Activated CD4-positive, alpha-beta T cell treated with anti-CD3 and anti-CD28 coated beads, Interleukin-2, amount 10 ng/mL, durations not matched to agents 7 days and 5 days (primary cell): ENCODE data around the gene SPNS2. TPM values are rescaled to one million over a fixed set of nuclear protein-coding genes. Genes with fewer than 3 reads are reported as not detected.
A peak's percentile ranks its signal among the peaks of the same experiment; 100 is the strongest.

ENCODE experiments used
- CTCF ChIA-PET: fragments of 350-600 bp; sonication (Branson Sonifier 250); formaldehyde crosslinking; loops from one replicate; lab custom pipeline; 2021; ENCODE audit warnings: antibody characterized with exemption; lab: Charles Lee
- POLR2A ChIA-PET: fragments of 350-600 bp; sonication (Branson Sonifier 250); formaldehyde crosslinking; loops from one replicate; lab custom pipeline; 2021; ENCODE audit warnings: antibody characterized with exemption; lab: Charles Lee
- DNase-seq: peaks from one replicate; pipeline ENCODE4 v3.0.0-alpha.2; 2020
- H3K27ac Mint-ChIP-seq: one replicate; pipeline ENCODE4 v1.8.0; 2021; ENCODE audit warnings: mild to moderate bottlenecking, moderate library complexity, mixed read lengths
- H3K27me3 Mint-ChIP-seq: one replicate; pipeline ENCODE4 v1.8.0; 2021; ENCODE audit warnings: mixed read lengths
- H3K36me3 Mint-ChIP-seq: one replicate; pipeline ENCODE4 v1.8.0; 2021; ENCODE audit warnings: low read depth, mixed read lengths
- H3K4me1 Mint-ChIP-seq: one replicate; pipeline ENCODE4 v1.8.0; 2021; ENCODE audit warnings: mixed read lengths
- H3K4me3 Mint-ChIP-seq: one replicate; pipeline ENCODE4 v1.8.0; 2021; ENCODE audit warnings: mild to moderate bottlenecking, moderate library complexity, mixed read lengths
- H3K9me3 Mint-ChIP-seq: one replicate; pipeline ENCODE4 v1.8.0; 2021; ENCODE audit warnings: mixed read lengths
- total RNA-seq, 2 experiments: library from RNA; stranded (reverse); gene quantifications; one replicate each; pipeline ENCODE4 v1.2.3, GENCODE V29; 2021

The SPNS2 gene
- total RNA-seq, 2 experiments from 2014 or later: 0.25 to 0.29 TPM

GRCh38 chr17:4475001-4475400, 23.7 kb upstream of the SPNS2 start:
- Mint-ChIP-seq H3K27me3 (peaks cover 3% of the 10 kb centered on the region), H3K36me3 (no peaks in the 10 kb centered on the region), H3K4me1 (peaks cover 6% of the 10 kb centered on the region), H3K27ac (no peak overlapping the region), H3K9me3 (no peaks in the 10 kb centered on the region), H3K4me3 (no peak overlapping the region)
- no peak for DNase-seq
- CTCF ChIA-PET: no interaction called here
- POLR2A ChIA-PET: no interaction called here

GRCh38 chr17:4475463-4475862, 23.2 kb upstream of the SPNS2 start:
- Mint-ChIP-seq H3K27ac (no peak overlapping the region), H3K4me1 (peaks cover 8% of the 10 kb centered on the region), H3K4me3 (no peak overlapping the region), H3K36me3 (no peaks in the 10 kb centered on the region), H3K9me3 (no peaks in the 10 kb centered on the region), H3K27me3 (peaks cover 3% of the 10 kb centered on the region)
- CTCF ChIA-PET: no interaction called here
- POLR2A ChIA-PET: no interaction called here
- DNase-seq: no peak

DNA sequence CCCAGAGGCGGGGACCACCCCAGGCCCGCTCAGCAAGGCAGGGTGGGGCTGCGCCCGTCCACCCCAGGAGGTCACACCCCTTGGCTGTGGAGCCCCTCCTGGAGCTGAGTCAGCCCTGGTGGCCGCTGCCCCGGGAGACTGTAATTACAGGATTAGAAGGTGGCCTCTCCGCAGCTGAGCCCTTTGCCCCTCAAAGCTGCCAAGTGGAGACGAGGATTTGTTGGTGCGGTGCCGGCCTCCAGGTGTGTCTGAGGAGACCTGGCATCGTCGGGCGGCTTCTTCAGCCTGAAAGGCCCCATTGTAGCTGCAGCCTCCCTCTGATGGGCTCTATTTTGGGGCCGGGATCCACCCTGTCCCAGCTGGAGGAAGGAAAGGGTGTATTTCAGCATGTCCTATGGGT, 22.7 kb upstream of the SPNS2 start:
- Mint-ChIP-seq H3K9me3 (no peaks in the 10 kb centered on the region), H3K27ac (no peak overlapping the region), H3K4me1 (peaks cover 12% of the 10 kb centered on the region), H3K36me3 (no peaks in the 10 kb centered on the region), H3K4me3 (no peak overlapping the region), H3K27me3 (peaks cover 3% of the 10 kb centered on the region)
- CTCF ChIA-PET: no interaction called here
- POLR2A ChIA-PET: no interaction called here
- no peak for DNase-seq

DNA sequence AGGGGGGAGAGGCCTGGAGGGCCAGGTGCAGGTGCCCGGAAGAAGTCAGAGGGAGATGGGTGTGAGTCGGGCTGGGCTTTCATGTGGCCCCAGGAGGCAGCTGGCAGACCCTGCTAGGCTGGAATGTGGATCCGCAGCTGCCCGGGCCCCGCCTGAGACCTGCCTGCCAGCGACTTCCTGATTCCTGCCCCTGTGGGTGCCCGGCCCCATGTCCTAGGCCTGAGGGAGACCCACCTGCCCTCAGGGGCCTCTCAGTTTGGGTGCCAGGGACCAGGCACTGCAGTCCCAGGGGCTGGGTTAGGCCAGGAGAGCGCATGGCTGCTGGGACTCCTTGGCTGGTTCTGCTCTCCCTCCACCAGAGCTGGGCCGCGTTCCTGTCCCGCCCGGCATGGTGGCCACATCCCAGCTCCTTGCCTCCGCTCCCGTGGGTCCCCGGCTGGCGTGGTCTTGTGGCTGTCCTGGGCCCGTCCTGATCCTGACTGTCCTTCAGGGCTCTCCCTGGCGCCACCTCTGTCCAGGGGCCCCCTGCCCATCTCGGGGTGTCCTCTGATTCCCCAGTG, 22.1 kb upstream of the SPNS2 start:
- Mint-ChIP-seq H3K27me3 (peaks cover 3% of the 10 kb centered on the region), H3K9me3 (no peaks in the 10 kb centered on the region), H3K4me3 (no peak overlapping the region), H3K36me3 (no peaks in the 10 kb centered on the region), H3K27ac (no peak overlapping the region), H3K4me1 (peaks cover 18% of the 10 kb centered on the region)
- POLR2A ChIA-PET: no interaction called here
- CTCF ChIA-PET: no interaction called here
- DNase-seq: no peak

GRCh38 chr17:4477255-4477791, 21.4 kb upstream of the SPNS2 start:
- ChIA-PET CTCF (no interaction called here), POLR2A (no interaction called here)
- Mint-ChIP-seq H3K27ac (no peak overlapping the region), H3K36me3 (peaks cover 3% of the 10 kb centered on the region), H3K4me3 (no peak overlapping the region), H3K27me3 (no peaks in the 10 kb centered on the region), H3K9me3 (no peaks in the 10 kb centered on the region), H3K4me1 (peaks cover 25% of the 10 kb centered on the region)
- DNase-seq: no peak

DNA sequence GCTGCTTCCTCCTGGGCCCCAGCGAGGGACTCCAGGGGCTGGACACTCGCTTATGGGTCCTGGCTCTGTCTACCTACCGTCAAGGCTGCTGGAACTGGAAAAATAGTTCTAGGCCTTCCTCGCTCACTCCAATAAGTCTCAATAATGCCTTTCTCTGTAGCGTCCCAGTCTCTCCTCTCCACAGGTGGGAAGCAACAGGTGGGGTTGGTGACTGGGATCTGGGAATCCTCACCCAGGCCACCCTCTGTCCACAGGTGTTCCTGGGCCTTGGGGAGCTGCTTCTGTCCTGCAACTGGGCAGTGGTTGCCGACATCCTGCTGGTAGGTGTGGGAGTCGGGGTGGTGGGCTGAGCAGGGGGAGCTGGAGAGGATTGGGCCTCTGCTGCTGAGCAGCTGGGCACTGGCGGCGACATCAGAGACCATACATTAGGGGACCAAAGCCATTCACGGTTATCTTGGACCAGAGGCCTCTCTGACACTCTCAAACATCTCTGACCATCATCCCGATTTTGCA, 20.3 kb upstream of the SPNS2 start:
- POLR2A ChIA-PET: no interaction called here
- no peak overlapping the region for H3K4me3 Mint-ChIP-seq
- peaks cover 4% of the 10 kb centered on the region for H3K36me3 Mint-ChIP-seq
- DNase-seq: no peak
- H3K27me3 Mint-ChIP-seq: no peaks in the 10 kb centered on the region
- peaks cover 34% of the 10 kb centered on the region for H3K4me1 Mint-ChIP-seq
- H3K9me3 Mint-ChIP-seq: no peaks in the 10 kb centered on the region
- CTCF ChIA-PET: no interaction called here
- H3K27ac Mint-ChIP-seq: peak overlapping the region; percentile 36

DNA sequence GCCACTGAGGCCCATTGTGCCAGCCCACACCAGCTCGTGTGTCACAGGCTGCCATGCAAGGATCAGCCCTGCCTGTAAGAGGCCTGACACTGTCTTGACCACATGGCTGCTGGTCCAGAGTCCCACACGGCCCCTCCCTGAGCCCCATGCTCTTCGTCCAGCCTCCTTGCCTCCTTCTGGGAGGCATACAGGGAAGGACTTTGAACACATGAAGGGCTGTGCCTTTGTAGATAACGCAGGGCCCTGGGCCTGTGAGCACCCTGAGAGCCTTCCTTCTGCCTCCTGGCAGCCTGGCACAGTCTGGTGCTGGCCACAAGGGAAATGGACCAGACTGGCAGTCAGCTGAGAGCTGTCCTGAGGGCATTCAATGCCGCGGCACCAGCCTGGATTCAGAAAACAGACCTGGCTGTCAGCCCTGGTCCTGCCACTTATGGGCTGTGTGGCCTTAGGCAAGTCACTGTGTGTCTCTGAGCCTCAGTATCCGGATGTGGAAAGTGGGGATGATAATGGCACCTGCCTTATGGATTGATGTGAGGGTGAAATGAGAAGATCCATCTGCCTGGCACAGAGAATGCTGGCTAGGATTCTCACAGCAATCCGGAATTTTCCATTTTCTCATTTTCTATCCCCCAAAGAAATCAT, 19.2 kb upstream of the SPNS2 start:
- H3K27me3 Mint-ChIP-seq: no peaks in the 10 kb centered on the region
- H3K9me3 Mint-ChIP-seq: no peaks in the 10 kb centered on the region
- no peak for DNase-seq
- CTCF ChIA-PET: no interaction called here
- H3K4me1 Mint-ChIP-seq: peaks cover 38% of the 10 kb centered on the region
- H3K4me3 Mint-ChIP-seq: no peak overlapping the region
- peaks cover 10% of the 10 kb centered on the region for H3K36me3 Mint-ChIP-seq
- POLR2A ChIA-PET: no interaction called here
- H3K27ac Mint-ChIP-seq: peak overlapping the region; percentile 55

DNA sequence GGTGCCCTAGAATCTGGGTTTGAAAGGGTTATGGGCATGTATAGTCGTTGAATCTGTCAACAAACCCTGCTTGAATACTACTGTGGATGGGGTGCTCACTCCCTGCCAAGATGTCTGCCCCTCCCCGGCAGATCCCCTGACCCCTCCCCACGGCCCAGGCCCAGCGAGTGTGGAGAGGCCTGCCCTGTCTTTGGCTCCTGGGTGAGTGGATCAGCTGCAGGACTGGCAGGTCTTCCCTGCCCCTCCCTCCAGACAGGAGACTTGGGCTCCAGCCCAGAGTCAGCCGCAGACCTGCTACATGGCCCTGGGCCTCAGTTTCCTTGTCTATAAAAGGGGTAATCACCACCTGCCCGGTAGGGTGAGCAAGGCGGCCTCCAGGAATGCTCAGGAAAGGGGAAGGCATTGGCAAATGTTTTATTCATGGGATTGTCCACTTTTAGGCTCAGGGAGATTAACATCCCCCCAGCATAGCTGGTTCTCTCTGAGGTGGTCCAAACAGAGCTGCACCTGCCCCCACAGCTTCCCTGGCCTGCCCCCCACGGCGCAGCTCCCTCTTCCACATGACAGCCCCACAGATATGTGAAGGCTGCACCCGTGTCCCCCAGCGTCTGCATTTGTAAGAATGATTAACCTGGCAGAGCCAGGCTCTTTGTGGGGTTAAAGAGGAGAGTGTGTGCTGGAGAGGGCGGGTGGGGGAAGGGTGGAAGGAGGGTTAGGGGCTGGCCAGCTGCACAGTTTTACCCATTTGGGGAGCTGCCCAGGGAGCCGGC, 18.5 kb upstream of the SPNS2 start:
- ChIA-PET POLR2A (no interaction called here), CTCF (interaction anchor here (1.5 kb wide), 1 partner anchor 67 kb away, joined by 3 read pairs; no protein-coding TSS in a partner anchor)
- H3K27ac Mint-ChIP-seq: peak overlapping the region; percentile 55
- peaks cover 15% of the 10 kb centered on the region for H3K36me3 Mint-ChIP-seq
- H3K4me3 Mint-ChIP-seq: no peak overlapping the region
- H3K27me3 Mint-ChIP-seq: no peaks in the 10 kb centered on the region
- peaks cover 44% of the 10 kb centered on the region for H3K4me1 Mint-ChIP-seq
- H3K9me3 Mint-ChIP-seq: no peaks in the 10 kb centered on the region
- DNase-seq: no peak

DNA sequence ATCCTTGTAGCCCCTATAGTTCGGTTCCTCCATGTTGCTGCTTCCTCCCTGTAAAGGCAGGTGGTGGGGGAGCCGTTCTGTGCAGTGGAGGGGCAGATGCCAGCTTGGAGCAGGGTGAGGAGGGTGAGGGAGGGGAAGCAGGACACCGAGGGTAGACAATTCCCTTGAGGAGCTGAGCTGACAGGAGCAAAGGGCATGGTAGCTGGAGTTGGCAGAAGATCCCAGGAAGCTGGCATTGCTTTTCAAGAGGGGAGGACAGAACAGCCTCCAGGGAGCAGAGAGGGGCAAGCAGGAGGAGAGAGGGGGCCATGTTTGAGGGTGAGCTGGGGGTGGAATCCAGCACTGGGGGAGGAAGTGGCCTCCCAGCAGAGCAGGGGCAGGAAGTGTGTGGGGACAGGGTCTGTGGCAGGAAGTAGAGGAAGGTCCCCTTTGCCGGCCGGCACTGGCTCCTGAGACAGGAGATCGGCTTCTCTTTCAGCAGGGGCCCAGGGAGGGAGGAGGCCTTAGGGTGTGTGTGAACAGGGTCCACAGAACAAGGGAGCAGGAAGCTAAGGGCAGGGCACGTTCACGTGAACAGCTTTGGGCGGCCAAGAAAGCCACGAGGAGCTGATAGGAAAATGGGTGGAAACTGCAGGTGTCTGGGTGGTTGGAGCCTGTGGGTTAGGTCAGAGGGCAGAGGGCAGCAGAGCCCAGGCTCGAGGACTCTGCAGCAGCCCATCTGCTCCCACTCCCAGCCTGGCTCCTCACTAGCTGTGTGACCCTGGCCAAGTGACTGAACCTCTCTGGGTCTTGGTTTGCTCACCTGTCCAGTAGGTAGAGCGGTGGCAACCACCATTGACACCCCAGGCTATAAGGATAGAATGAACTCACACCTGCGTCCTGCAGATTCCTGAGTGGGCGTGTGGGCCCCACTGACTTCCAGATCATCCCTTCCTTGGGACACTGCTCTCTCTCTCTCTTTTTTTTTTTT, 17.5 kb upstream of the SPNS2 start:
- Mint-ChIP-seq H3K27ac (peak overlapping the region; percentile 95), H3K4me1 (peaks cover 54% of the 10 kb centered on the region), H3K4me3 (peak overlapping the region; percentile 55), H3K9me3 (no peaks in the 10 kb centered on the region), H3K27me3 (no peaks in the 10 kb centered on the region), H3K36me3 (peaks cover 18% of the 10 kb centered on the region)
- peak; percentile 62 for DNase-seq
- POLR2A ChIA-PET: interaction anchor here (0.5 kb wide), 1 partner anchor 574 kb away, joined by 11 read pairs; no protein-coding TSS in a partner anchor
- CTCF ChIA-PET: interaction anchor here (0.6 to 1.5 kb wide), 5 partner anchors 17 to 516 kb away, joined by 3 to 4 read pairs (median 3); partner anchors contain the start of gene SPNS2

DNA sequence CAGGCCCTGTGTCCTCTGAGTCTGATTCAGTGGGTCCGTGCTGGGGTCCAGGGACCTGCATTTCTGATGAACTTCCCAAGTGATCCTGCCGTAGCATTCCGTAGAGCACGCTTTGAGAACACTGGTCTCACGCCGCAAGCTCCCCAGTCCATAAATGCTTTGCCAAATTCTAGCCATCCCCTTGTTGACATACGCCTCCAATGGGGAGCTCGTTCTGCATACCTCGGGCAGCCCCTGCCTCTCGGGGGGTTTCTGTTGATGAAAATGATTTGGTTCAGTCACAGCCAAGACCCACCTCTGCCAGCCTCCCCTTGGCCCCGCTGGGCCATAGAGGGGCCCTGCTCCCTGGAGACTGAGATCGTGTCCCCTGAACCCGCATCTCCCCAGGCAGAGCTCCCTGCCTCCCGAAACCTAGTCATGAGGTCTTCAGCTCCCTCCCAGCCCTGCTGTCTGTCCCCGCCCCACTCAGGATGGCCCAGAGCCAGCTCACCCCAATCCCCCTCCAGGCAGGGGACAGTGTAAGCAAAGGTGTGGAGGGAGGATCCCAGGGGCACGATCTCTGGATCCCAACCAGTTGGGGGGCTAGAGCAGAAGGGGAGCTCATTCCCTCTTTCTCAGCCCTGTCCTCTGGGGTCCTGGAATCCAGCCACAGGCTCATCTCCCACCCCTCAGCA, 16.2 kb upstream of the SPNS2 start:
- peaks cover 63% of the 10 kb centered on the region for H3K4me1 Mint-ChIP-seq
- ChIA-PET POLR2A (interaction anchor here (0.6 kb wide), 1 partner anchor 339 kb away, joined by 3 read pairs; the partner anchor contains the start of genes CYB5D2 and ZZEF1), CTCF (no interaction called here)
- peak overlapping the region; percentile 95 for H3K27ac Mint-ChIP-seq
- no peaks in the 10 kb centered on the region for H3K9me3 Mint-ChIP-seq
- no peak overlapping the region for H3K4me3 Mint-ChIP-seq
- peaks cover 18% of the 10 kb centered on the region for H3K36me3 Mint-ChIP-seq
- no peaks in the 10 kb centered on the region for H3K27me3 Mint-ChIP-seq
- DNase-seq: no peak

DNA sequence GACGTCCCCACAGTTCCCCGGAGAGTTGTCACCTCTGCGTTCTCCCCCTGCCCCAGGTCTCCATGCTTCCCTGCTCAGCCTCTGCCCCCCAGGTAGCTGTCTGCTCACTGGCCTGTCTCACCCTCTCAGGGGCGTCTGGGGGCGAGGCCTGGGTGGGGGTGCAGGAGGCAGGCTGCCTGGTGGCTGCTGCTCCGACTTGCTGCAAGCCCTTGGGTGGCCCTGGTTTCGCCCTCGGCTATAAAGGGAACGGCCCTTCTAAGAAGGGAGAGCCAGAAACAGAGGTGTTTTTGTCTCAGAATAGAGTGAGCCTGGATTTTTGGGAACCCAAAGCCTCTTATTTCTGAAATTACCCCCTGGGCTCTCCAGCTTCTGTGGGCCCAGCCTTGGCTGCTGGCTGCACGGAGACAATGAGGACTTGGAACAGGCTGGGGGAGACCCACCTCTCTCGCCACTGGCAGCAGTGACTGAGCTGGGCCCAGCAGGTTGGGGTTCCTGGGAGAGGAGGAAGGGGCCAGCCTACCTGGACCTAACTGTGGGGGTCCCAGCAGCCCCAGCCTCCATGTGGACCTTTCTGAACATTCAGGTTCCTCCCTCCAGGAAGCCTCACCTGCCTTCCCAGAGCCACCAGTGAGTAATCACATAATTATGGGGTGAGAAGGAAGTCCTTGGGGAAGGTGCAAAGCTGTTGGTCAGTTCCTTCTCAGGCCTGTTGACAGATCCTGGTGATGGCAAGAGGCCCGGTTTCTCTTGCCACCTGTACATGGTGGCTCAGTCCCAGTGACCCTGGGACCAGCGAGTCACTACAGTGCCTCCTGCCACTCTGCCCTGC, 15.5 kb upstream of the SPNS2 start:
- Mint-ChIP-seq H3K4me1 (peaks cover 64% of the 10 kb centered on the region), H3K36me3 (peaks cover 18% of the 10 kb centered on the region), H3K27ac (peak overlapping the region; percentile 95), H3K4me3 (no peak overlapping the region), H3K9me3 (no peaks in the 10 kb centered on the region), H3K27me3 (no peaks in the 10 kb centered on the region)
- POLR2A ChIA-PET: no interaction called here
- CTCF ChIA-PET: no interaction called here
- DNase-seq: no peak
